Measurements from ENCODE around the gene LIPM.
"Not testable (repeated sequence)": the region's sequence is repeated elsewhere in the genome, so short reads cannot be mapped to it uniquely, and the experiment has no call there.

Gene LIPM

GRCh38 chr10:88803641-88804040 is 1.1 kb downstream of the LIPM start:
- no peak for DNase-seq (ENCODE audit: low spot score)

- DNase-seq (ENCODE audit: low spot score), result no peak
These were observed 1.7 kb downstream of the LIPM start for GRCh38 chr10:88804083-88804812.

GRCh38 chr10:88805361-88805760 is 2.8 kb downstream of the LIPM start:
- DNase-seq (ENCODE audit: low spot score), result no peak

DNA sequence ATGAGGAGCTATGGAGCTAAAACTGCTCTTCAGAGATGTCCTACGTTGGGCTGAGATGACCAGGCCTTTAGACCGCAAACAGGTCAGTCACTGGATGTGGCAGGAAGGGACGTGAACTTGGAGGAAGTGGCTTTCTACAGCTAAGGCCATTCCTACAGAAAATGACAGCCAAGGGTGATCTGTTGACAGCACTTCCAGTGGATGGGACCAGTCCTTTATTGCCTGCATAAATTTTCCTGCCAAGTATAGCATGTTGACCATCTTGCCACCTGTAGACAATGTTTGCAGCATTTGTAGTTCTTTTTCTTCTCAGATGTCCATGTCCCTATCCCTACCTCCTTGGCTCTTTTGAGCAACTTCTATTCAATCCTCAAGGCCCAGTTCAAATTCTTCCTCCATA is 3.4 kb downstream of the LIPM start:
- DNase-seq (ENCODE audit: low spot score), result no peak

DNA sequence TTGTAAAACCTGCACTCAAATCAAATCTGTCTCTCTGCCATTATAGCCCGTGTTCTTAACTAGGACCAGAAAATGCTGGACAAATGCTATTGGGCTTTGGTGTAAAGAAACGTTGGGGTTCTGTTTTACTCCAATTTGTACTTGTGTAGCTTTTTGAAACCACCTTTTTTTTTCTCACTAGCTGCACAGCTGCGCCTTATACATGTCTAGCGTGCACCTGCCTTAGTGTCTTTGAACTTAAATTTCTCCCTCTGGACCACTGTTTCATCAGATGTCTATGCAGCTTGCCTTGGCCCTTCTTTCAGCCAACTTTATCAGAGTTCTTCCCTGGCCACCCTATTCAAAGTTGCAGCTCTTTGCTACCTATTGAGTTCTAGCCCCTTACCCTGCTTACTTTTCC is 7.1 kb downstream of the LIPM start:
- DNase-seq (ENCODE audit: low spot score), result no peak

DNA sequence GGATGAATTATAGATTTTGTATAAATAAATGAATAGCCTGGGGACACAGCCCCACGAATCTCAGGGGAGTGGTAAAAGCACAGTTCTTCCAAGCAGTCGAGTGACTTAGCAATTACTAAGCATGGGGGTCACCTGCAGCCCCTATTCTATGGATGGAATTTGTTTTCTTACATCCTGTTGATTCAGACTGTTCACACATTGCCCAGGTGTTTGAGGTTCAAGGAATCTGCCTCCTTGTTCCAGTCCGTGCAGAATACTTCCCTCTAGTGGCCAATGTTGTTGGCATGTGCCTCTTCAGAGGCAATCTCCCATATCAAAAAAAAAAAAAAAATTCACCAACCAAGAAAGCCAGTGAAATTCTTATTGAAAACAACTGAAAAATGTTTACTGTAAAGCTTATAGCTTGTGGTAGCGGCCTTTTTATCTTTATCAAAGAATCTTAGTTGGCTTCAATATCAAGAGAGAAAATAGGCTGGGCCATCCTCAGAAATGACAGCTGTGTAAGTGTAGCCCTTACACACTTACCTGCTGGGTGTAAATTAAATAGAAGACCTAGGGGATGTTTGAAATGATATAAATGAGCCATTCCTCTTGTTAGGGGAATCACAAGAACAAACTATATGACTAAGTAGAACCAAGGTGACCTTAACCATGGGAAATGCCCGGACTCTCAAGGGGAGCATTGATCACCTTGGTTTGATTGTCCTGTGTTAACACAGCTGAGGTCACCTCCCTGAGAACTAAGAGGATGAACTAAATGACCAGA is 7.8 kb downstream of the LIPM start:
- peak; percentile 43 for DNase-seq (ENCODE audit: low spot score)

DNA sequence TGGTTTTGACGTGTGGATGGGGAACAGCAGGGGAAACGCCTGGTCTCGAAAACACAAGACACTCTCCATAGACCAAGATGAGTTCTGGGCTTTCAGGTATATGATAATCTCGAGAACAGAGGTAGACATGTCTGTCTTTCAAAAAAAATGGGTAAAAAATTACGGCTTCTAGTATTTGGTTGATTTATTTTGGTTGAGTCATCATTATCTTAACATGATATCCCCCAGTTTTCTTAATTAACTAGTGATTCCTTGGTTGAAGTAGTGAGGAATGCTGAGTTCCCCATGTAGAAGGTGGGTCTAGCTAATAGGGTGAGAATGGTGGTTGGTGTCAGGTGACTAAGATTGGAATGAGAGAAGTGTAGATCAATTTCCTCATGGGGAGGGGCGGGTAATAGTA is 10.7 kb downstream of the LIPM start:
- DNase-seq (ENCODE audit: low spot score), result no peak

- DNase-seq (ENCODE audit: low spot score), result no peak
These were observed 16.8 kb downstream of the LIPM start for GRCh38 chr10:88819290-88819689.

- no peak for DNase-seq (ENCODE audit: low spot score)
These were observed 18.3 kb downstream of the LIPM start for GRCh38 chr10:88820748-88821401.

DNA sequence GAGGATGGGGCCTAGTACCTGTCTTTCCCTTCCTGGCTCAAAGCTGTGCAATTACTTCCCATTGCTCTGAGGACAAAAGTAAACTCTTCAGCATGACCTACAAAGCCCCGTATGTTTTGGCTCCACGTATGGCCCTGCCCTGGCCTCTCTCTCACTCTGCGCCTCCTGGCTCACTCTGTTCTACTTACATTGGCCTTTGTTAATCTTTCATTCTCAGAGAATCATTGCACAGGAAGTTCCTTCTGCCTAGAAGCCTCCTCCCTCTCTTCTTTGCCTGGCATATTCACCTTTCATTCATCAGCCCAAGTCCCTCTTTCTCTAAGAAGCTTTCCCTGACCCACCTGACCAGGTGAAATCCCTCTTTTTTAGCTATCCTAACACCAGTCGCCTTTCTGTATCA is 23.9 kb downstream of the LIPM start:
- DNase-seq (ENCODE audit: low spot score), result no peak

DNA sequence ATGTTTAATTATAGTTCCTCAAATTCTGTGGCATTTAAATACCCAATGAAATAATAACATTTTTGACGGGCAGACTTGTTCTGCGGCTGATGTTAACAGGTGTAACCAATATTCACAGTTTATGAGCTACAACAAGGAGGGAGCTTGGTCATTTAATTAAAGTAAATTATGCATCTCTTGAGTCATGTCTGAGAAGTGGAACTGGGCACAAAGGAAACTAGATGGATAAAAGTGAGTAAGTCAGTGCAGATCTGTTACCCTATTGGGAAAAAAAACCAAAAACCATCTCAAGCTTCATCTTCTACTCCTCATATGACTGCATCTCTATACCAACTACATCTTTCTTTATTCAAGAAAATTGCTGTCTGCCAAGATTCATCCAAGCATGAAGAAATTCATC is 25.1 kb downstream of the LIPM start:
- no peak for DNase-seq (ENCODE audit: low spot score)

DNA sequence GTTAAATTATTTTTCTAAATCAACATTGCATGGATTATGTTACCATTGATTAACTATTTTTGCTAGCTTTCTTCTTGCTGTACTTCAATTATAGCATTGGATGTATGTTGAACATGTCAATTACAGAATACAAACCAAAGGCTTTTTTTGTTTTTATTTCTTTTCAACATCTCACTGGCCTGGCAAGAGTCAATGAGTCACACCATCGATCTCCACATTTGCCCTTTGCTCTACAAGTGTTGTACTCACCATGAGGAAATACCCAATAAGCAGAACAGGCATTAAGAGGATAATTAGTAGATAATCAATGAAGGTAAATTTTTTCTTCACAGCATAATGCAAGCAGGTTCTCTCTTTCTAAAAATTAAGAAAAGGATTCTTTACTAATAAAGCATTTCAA is 25.8 kb downstream of the LIPM start:
- no peak for DNase-seq (ENCODE audit: low spot score)

DNA sequence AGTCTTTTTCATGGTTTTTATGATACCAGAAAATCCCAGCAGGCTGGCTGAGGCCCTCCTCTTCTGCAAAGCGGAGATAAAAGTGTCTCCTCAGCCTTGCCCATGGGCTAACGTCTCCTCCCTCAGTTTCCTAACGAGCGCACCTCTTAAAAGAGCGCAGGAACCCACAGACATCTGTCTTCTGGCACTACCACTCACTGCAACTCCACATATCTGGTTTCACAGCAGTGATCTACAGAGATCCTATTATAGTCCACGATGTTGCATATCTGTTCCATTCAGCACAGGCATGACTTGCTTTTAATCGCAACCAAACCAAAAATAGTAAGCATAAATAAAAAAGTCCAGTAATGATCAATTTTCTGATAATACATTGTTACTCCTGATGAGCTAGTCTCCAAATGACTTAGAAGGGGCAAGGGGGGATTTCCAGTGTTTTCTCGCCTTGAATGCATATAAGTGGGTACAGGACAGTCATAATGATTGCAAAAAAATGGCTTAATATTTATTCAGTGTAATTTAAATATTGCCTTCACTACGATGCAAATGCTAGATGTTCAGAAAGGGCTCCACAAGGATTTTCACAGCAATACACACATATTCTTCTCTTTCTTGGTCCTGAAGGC is 28.2 kb downstream of the LIPM start:
- DNase-seq (ENCODE audit: low spot score), result no peak

GRCh38 chr10:88831709-88832108 is 29.2 kb downstream of the LIPM start:
- no peak for DNase-seq (ENCODE audit: low spot score)

DNA sequence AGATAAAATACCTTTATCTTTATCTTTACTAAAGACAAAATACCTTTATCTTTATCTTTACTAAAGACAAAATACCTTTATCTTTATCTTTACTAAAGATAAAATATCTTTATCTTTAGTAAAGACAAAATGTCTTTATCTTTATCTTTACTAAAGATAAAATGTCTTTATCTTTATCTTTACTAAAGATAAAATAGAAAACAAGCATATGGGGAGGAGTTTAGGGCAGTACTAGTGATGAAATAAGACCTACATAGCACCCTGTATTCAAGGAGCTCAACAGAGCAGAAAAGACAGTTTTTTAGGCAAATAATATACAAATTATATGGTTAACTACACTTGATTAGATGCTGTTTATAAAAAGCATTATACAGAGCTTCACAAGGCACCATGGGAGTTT is 29.8 kb downstream of the LIPM start:
- no peak for DNase-seq (ENCODE audit: low spot score)

- no peak for DNase-seq (ENCODE audit: low spot score)
These were observed 30.6 kb downstream of the LIPM start for GRCh38 chr10:88833156-88833555.

- DNase-seq (ENCODE audit: low spot score), result no peak
These were observed 31.2 kb downstream of the LIPM start for GRCh38 chr10:88833723-88834122.

DNA sequence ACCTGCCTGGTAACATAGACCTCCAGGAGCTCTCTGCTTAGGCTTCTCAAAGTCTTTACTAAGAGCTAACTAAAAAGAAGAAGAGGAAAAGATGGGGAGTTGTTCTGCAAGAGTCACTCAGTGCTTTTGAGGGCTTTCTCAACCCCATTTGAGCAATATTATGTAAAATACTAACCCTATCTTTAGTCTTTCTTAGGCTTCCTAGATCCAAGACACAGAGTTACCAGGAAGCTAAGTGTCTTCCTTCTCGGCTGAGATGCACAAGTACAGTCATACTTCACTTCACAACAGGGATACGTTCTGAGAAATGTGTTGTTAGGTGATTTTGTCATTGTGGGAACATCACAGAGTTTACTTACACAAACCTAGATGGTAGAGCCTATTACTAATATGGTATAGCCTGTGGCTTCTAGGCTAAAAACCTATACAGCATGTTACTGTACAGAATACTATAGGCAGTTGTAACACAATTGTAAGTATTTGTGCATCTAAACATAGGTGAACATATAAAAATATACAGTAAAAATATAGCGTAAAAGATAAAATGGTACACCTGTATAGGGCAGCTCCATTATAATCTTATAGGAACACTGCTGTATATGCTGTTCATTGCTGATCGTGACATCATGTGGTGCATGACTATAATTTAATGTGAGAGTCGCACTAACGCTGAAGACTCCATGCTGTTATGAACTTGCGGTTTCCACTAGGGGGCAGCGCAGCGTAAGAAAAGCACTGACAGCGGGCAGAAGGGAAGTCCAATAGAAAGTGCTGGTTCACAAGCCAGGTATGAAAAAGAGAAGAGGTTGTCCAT is 32.8 kb downstream of the LIPM start:
- peak; percentile 61 for DNase-seq (ENCODE audit: low spot score)

- no peak for DNase-seq (ENCODE audit: low spot score)
These were observed 33.3 kb downstream of the LIPM start for GRCh38 chr10:88835910-88836221.

- DNase-seq (ENCODE audit: low spot score), result not testable (repeated sequence)
These were observed 35.1 kb downstream of the LIPM start for GRCh38 chr10:88837632-88838031.

DNA sequence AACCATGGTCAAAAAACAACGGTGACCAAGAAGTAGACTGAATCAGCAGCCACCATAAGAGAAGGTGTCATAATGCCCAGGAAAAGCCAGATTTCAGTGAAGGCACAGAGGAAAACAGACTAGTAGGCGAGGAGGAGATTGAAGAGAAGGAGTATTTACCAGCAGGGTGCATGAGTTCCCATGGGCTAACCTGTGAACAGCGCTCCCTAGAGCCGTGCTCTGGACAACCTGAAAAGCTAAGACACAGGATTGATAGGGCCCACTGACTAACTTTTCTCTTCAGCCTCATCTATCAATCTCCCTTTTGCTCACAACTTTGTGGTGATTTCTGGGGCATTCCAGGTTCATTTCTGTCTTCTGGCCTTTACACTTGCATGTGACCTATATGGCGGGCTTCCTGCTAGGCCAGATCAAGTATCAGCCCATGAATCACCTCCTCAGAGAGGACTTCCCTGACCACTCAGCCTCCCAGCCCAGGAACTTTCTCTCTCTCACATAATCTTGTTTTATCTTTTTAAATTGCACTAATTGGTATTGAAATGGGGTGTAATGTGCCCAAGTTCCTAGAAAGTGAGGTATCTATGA is 36.3 kb downstream of the LIPM start:
- DNase-seq (ENCODE audit: low spot score), result no peak

- no peak for DNase-seq (ENCODE audit: low spot score)
These were observed 37.6 kb downstream of the LIPM start for GRCh38 chr10:88840104-88840503.
